Left lung (tissue), 10 donors: Measurements from ENCODE around the gene KIAA1217. TPM values are rescaled to one million over a fixed set of nuclear protein-coding genes. Genes with fewer than 3 reads are reported as not detected.

ENCODE experiments used
- ATAC-seq: fragments of 200-7000 bp; cut with Tn5 transposase; one replicate; pipeline ENCODE4 v1.9.1; 2020; ENCODE audit warnings: moderate library complexity
- DNase-seq, 4 donors: peaks; one replicate each; pipeline ENCODE4 v3.0.0-alpha.2; 2013 to 2020
- H3K27ac ChIP-seq, 2 donors: fragments of 200-600 bp; sonication (generic) in 1 of 2; one replicate each; pipeline versions ENCODE4 v1.5.0 to v1.8.0; 2020 to 2021
- H3K27me3 ChIP-seq, 2 donors: fragments of 200-600 bp; sonication (generic) in 1 of 2; one replicate each; pipeline versions ENCODE4 v1.5.0 to v1.8.0; 2020 to 2021
- H3K36me3 ChIP-seq, 2 donors: fragments of 200-600 bp; sonication (generic) in 1 of 2; one replicate each; pipeline versions ENCODE4 v1.5.0 to v1.8.0; 2020 to 2021
- H3K4me1 ChIP-seq, 2 donors: fragments of 200-600 bp; one replicate each; pipeline ENCODE4 v1.8.0; 2021
- H3K4me3 ChIP-seq, 2 donors: fragments of 200-600 bp; sonication (generic) in 1 of 2; one replicate each; pipeline versions ENCODE4 v1.5.0 to v1.8.0; 2020 to 2021; ENCODE audit warnings: mild to moderate bottlenecking in 1 of 2
- H3K9me3 ChIP-seq, 2 donors: fragments of 200-600 bp; sonication (generic) in 1 of 2; one replicate each; pipeline versions ENCODE4 v1.5.0 to v1.8.0; 2020 to 2021
- intact Hi-C, 2 donors: fragments of 100-400 bp; cut with DNase I; formaldehyde crosslinking; loops; one replicate each; pipeline versions ENCODE4 v1.11.2 to v1.14.2; 2022
- polyA plus RNA-seq, 6 donors: library from polyadenylated mRNA; unstranded; fragments of 120-200 nt; gene quantifications; one replicate each; pipeline ENCODE4 v1.2.1, GENCODE V29; 2013; ENCODE audit not compliant: insufficient read length in 6 of 6
- total RNA-seq, 2 donors: library from RNA; stranded (reverse); fragmentation: NEBNext Ultra II Directional; extraction: Animal tissue kit (Norgen Biotek cat#: 25700); gene quantifications; one replicate each; pipeline ENCODE4 v1.2.1, GENCODE V29; 2021
- TF ChIP-seq, protein P1 (sequence below), 2 donors: fragments of 200-600 bp; sonication (generic) in 1 of 2; IDR thresholded peaks; one replicate each; pipeline versions ENCODE4 v1.5.0 to v1.8.0; 2021; ENCODE audit warnings: antibody characterized with exemption in 2 of 2
- donor health status: DM: no; HTN: yes; CAD: no.
- donor health status: DM: no; HTN: no; CAD: no.

The KIAA1217 gene
- total and polyA plus RNA-seq, 8 donors, result 28.3 to 69.1 (median 60.4) TPM

DNA sequence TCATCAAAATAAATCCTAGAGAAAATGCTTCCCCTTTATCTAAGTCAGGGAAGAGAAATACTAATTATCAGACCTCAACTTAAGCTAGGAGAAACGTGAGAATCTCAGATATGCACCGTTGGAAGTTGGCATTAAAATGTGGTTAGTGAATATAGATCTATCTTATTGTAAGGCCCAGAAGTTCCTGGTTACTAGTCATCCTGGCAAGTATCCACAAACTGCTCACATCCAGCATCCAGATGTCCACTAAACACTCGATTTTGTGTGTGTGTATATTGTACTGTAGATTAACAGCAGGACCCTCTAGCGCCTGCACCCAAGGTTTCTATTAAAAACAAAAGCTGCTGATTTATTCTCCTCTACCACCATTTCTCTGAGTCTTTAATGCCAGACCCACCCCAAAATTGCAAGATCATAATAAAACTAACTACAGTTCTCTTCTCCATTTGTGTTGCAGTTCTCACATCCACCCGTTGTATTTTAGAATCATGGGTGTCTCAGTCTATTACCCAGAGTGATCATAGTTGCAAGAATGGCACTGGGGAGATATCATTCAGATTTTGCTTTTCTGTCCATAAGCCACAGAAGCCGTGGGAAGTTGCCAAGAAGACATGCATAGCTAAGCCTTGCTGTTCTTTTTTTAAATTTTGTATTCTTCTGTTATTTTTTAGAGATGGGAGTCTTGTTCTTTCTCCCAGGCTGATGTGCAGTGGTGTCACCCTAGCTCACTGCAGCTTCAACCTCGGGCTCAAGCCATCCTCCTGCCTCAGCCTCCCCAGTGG is 165.4 kb downstream of the KIAA1217 start:
- no peak overlapping the region for H3K4me3 ChIP-seq
- H3K27ac ChIP-seq, result no peak overlapping the region
- TF ChIP-seq, protein P1, sequence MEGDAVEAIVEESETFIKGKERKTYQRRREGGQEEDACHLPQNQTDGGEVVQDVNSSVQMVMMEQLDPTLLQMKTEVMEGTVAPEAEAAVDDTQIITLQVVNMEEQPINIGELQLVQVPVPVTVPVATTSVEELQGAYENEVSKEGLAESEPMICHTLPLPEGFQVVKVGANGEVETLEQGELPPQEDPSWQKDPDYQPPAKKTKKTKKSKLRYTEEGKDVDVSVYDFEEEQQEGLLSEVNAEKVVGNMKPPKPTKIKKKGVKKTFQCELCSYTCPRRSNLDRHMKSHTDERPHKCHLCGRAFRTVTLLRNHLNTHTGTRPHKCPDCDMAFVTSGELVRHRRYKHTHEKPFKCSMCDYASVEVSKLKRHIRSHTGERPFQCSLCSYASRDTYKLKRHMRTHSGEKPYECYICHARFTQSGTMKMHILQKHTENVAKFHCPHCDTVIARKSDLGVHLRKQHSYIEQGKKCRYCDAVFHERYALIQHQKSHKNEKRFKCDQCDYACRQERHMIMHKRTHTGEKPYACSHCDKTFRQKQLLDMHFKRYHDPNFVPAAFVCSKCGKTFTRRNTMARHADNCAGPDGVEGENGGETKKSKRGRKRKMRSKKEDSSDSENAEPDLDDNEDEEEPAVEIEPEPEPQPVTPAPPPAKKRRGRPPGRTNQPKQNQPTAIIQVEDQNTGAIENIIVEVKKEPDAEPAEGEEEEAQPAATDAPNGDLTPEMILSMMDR (IDR thresholded peaks at IDR 0.05), result no peak
- no peaks in the 10 kb centered on the region for H3K9me3 ChIP-seq
- no peaks in the 10 kb centered on the region for H3K27me3 ChIP-seq
- intact Hi-C loops, result no loop called here
- H3K4me1 ChIP-seq, result no peaks in the 10 kb centered on the region
- DNase-seq (no peak), ATAC-seq (no peak)
- no peaks in the 10 kb centered on the region for H3K36me3 ChIP-seq

DNA sequence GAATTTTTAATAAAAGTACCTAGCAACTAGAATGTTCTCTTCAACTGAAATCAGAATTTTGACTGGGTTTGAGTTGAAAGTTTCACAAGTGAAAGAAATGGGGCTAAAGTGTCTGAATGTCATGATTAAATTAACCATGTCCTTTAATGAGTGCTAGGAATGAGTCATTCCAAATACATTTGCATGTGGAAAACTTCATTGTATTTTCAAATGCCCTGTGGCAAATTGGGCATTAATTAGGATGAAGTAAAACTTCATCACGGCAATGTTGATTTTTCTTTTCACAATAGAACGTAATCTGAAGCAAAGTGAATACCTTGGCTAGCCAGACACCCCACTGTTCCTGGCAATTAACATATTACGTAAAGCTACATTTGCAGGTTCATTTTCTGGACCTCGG is 166.6 kb downstream of the KIAA1217 start:
- intact Hi-C loops, result no loop called here
- Histone ChIP-seq H3K27me3 (no peaks in the 10 kb centered on the region), H3K9me3 (no peaks in the 10 kb centered on the region), H3K4me3 (no peak overlapping the region), H3K36me3 (no peaks in the 10 kb centered on the region), H3K4me1 (no peaks in the 10 kb centered on the region), H3K27ac (no peak overlapping the region)
- DNase-seq (no peak), ATAC-seq (no peak)
- TF ChIP-seq, protein P1 (IDR thresholded peaks at IDR 0.05), result no peak

- H3K27me3 ChIP-seq, result no peaks in the 10 kb centered on the region
- intact Hi-C loops, result no loop called here
- ATAC-seq (no peak), DNase-seq (no peak)
- H3K4me1 ChIP-seq, result no peaks in the 10 kb centered on the region
- no peaks in the 10 kb centered on the region for H3K36me3 ChIP-seq
- TF ChIP-seq, protein P1 (IDR thresholded peaks at IDR 0.05), result no peak
- no peak overlapping the region for H3K4me3 ChIP-seq
- no peak overlapping the region for H3K27ac ChIP-seq
- H3K9me3 ChIP-seq, result no peaks in the 10 kb centered on the region
Measured at GRCh38 chr10:24376731-24377130, 167.8 kb downstream of the KIAA1217 start.

GRCh38 chr10:24378126-24378920 is 169.4 kb downstream of the KIAA1217 start:
- Histone ChIP-seq H3K9me3 (no peaks in the 10 kb centered on the region), H3K36me3 (no peaks in the 10 kb centered on the region), H3K27me3 (no peaks in the 10 kb centered on the region), H3K4me1 (peaks cover 0 to 7% of the 10 kb centered on the region in 2 donors), H3K4me3 (no peak overlapping the region), H3K27ac (no peak overlapping the region)
- DNase-seq, result no peak
- intact Hi-C loops, result no loop called here
- no peak for ATAC-seq
- TF ChIP-seq, protein P1 (IDR thresholded peaks at IDR 0.05), result no peak
